C4-2B (cell line): ENCODE results near the gene CLTCL1.

Experiments
- CTCF ChIP-seq: fragments of 450-650 bp; conservative IDR thresholded peaks from 2 replicates; pipeline ENCODE4 v1.5.1; 2017; ENCODE audit warnings: mild to moderate bottlenecking
- ZFX ChIP-seq: fragments of 450-650 bp; IDR thresholded peaks from 2 replicates; pipeline ENCODE4 v1.6.1; 2017

GRCh38 chr22:19304547-19304946 lies 13.0 kb upstream of the CLTCL1 start:
- TF ChIP-seq CTCF (no peak), ZFX (no peak)
